Measurements from ENCODE around the gene LRBA. TPM values are rescaled to one million over a fixed set of nuclear protein-coding genes. Genes with fewer than 3 reads are reported as not detected.
A peak's percentile ranks its signal among the peaks of the same experiment; 100 is the strongest.

Gene LRBA
- total RNA-seq, 1 experiment from 2014 or later, result 55.3 TPM

GRCh38 chr4:150668824-150669223 is 346.3 kb downstream of the LRBA start:
- no peaks in the 10 kb centered on the region for H4K20me1 ChIP-seq (ENCODE audit: control insufficient read depth, insufficient read depth, insufficient read length)
- H3K56ac ChIP-seq (ENCODE audit: insufficient read length, low read depth, low read length), result no peak overlapping the region
- no peaks in the 10 kb centered on the region for H3K79me1 ChIP-seq (ENCODE audit: insufficient read depth, low read depth, low read length, poor library complexity, severe bottlenecking)
- TF ChIP-seq CTCF (conservative IDR thresholded peaks at IDR 0.05), result peak; percentile 49; the same call in 2 of the 3 replicates
- H3K23ac ChIP-seq (ENCODE audit: insufficient read length, low read depth, low read length), result no peak overlapping the region
- Mint-ChIP-seq H3K4me3 (no peak overlapping the region), H3K4me1 (no peaks in the 10 kb centered on the region), H3K27ac (no peak overlapping the region), H3K27me3 (ENCODE audit: low read depth) (no peaks in the 10 kb centered on the region), H3K9me3 (no peaks in the 10 kb centered on the region), H3K36me3 (ENCODE audit: insufficient read depth in 1 of 3, low read depth in 3 of 3) (no peaks in the 10 kb centered on the region)
- H2AK5ac ChIP-seq (ENCODE audit: insufficient read length, low read length), result no peak overlapping the region
- no peak overlapping the region for H2BK12ac ChIP-seq (ENCODE audit: insufficient read length, low read depth, low read length)
- no peak overlapping the region for H2AFZ ChIP-seq (ENCODE audit: low read length)
- H3K4me1 ChIP-seq (ENCODE audit: insufficient read depth, low read length), result no peaks in the 10 kb centered on the region
- no peak overlapping the region for H2BK120ac ChIP-seq (ENCODE audit: low read depth, low read length, poor library complexity, severe bottlenecking)
- no peak overlapping the region for H3T11ph ChIP-seq (ENCODE audit: low read length)
- no peaks in the 10 kb centered on the region for H3K79me2 ChIP-seq (ENCODE audit: insufficient read depth, low read length)
- H2BK15ac ChIP-seq (ENCODE audit: low read depth, low read length), result no peak overlapping the region
- no peak overlapping the region for H3K4me2 ChIP-seq (ENCODE audit: insufficient read depth, insufficient read length, low read length)
- DNase-seq, result no peak
- H3K9ac ChIP-seq (ENCODE audit: extremely low read depth, insufficient read length, low read length), result no peak overlapping the region
- no peak overlapping the region for H3K18ac ChIP-seq (ENCODE audit: insufficient read length, low read depth, low read length)
- H2BK5ac ChIP-seq (ENCODE audit: insufficient read length, low read length), result no peak overlapping the region
- no peak overlapping the region for H4K5ac ChIP-seq (ENCODE audit: insufficient read length, low read depth, low read length)
- H4K91ac ChIP-seq (ENCODE audit: insufficient read length, low read depth, low read length), result no peak overlapping the region
- no peaks in the 10 kb centered on the region for H3K27me3 ChIP-seq (ENCODE audit: insufficient read depth, low read length)
- no CpG with 5 or more reads among the region's 2 CpGs for WGBS (ENCODE audit: extremely low coverage, insufficient read length, low lambda C conversion rate)
- no peak overlapping the region for H3K4ac ChIP-seq (ENCODE audit: low read depth, low read length)
- no peak overlapping the region for H3K27ac ChIP-seq (ENCODE audit: insufficient read length, low read depth, low read length)
- no peak overlapping the region for H2BK20ac ChIP-seq (ENCODE audit: low read depth, low read length, poor library complexity, severe bottlenecking)
- no peak overlapping the region for H4K8ac ChIP-seq (replicated peaks; ENCODE audit: insufficient read length, low read depth, low read length)
- H3K14ac ChIP-seq (ENCODE audit: insufficient read depth, low read length), result no peak overlapping the region
- H3K9me3 ChIP-seq (ENCODE audit: control insufficient read depth, low read depth, low read length), result no peaks in the 10 kb centered on the region
- H3K23me2 ChIP-seq (ENCODE audit: insufficient read length, low read depth, low read length, poor library complexity, severe bottlenecking), result no peaks in the 10 kb centered on the region
